Measurements from ENCODE around the gene CEP131. TPM values are rescaled to one million over a fixed set of nuclear protein-coding genes. Genes with fewer than 3 reads are reported as not detected.

CEP131 gene
- total RNA-seq, 1 donor from 2014 or later = 15.9 TPM

GRCh38 chr17:81254955-81255717 is 32.4 kb upstream of the CEP131 start:
- ChIA-PET POLR2A (interaction anchor here (1.3 kb wide), 1 partner anchor 264 kb away, joined by 3 read pairs; no protein-coding TSS in a partner anchor), CTCF (interaction anchor here (3.6 kb wide), 1 partner anchor 229 kb away, joined by 26 read pairs; no protein-coding TSS in a partner anchor)
- ATAC-seq (ENCODE audit: low read depth) (no peak), DNase-seq (no peak)
- Mint-ChIP-seq H3K4me3 (no peak overlapping the region), H3K36me3 (ENCODE audit: low read depth) (peaks cover 66% of the 10 kb centered on the region), H3K27me3 (no peaks in the 10 kb centered on the region), H3K9me3 (no peaks in the 10 kb centered on the region), H3K27ac (no peak overlapping the region), H3K4me1 (peaks cover 17% of the 10 kb centered on the region)
- intact Hi-C loops (cut with micrococcal nuclease) = loop anchor here (5.0 kb wide), 2 partner anchors 132 to 297 kb away; partner anchors contain the start of gene FAAP100
- TF ChIP-seq CTCF (IDR thresholded peaks at IDR 0.05) = no peak

GRCh38 chr17:81253358-81254131 is 30.8 kb upstream of the CEP131 start:
- intact Hi-C loops (cut with micrococcal nuclease) = loop anchor here (1.0 to 5.0 kb wide), 6 partner anchors 41 to 348 kb away; partner anchors contain the start of genes FAAP100 and SLC38A10
- Mint-ChIP-seq H3K9me3 (no peaks in the 10 kb centered on the region), H3K36me3 (ENCODE audit: low read depth) (peaks cover 59% of the 10 kb centered on the region), H3K4me3 (no peak overlapping the region), H3K27ac (no peak overlapping the region), H3K27me3 (no peaks in the 10 kb centered on the region), H3K4me1 (peaks cover 11% of the 10 kb centered on the region)
- ChIA-PET POLR2A (interaction anchor here (1.0 kb wide), 1 partner anchor 264 kb away, joined by 6 read pairs; no protein-coding TSS in a partner anchor), CTCF (interaction anchor here (0.8 to 3.6 kb wide), 7 partner anchors 14 to 348 kb away, joined by 3 to 26 read pairs (median 5); partner anchors contain the start of genes CEP131, NDUFAF8, SLC38A10 and TEPSIN)
- DNase-seq = peak; percentile 35
- peak; percentile 88 for ATAC-seq (ENCODE audit: low read depth)
- TF ChIP-seq CTCF (IDR thresholded peaks at IDR 0.05) = no peak

GRCh38 chr17:81252987-81253329 is 30.2 kb upstream of the CEP131 start:
- Mint-ChIP-seq H3K27ac (no peak overlapping the region), H3K27me3 (no peaks in the 10 kb centered on the region), H3K36me3 (ENCODE audit: low read depth) (peaks cover 55% of the 10 kb centered on the region), H3K4me1 (peaks cover 11% of the 10 kb centered on the region), H3K4me3 (no peak overlapping the region), H3K9me3 (no peaks in the 10 kb centered on the region)
- POLR2A ChIA-PET = interaction anchor here (0.6 to 1.0 kb wide), 2 partner anchors 260 to 265 kb away, joined by 3 to 6 read pairs; partner anchors contain the start of gene ACTG1
- DNase-seq (no peak), ATAC-seq (ENCODE audit: low read depth) (no peak)
- TF ChIP-seq CTCF (IDR thresholded peaks at IDR 0.05) = no peak
- CTCF ChIA-PET = interaction anchor here (0.8 to 3.6 kb wide), 6 partner anchors 14 to 348 kb away, joined by 3 to 26 read pairs (median 5); partner anchors contain the start of genes CEP131, NDUFAF8 and TEPSIN
- intact Hi-C loops (cut with micrococcal nuclease) = loop anchor here (1.0 to 5.0 kb wide), 6 partner anchors 42 to 348 kb away; partner anchors contain the start of genes FAAP100 and SLC38A10

GRCh38 chr17:81252326-81252986 is 29.7 kb upstream of the CEP131 start:
- no peak overlapping the region for H3K4me3 Mint-ChIP-seq
- ATAC-seq (ENCODE audit: low read depth) (no peak), DNase-seq (no peak)
- H3K27me3 Mint-ChIP-seq = no peaks in the 10 kb centered on the region
- peaks cover 11% of the 10 kb centered on the region for H3K4me1 Mint-ChIP-seq
- no peak overlapping the region for H3K27ac Mint-ChIP-seq
- H3K36me3 Mint-ChIP-seq (ENCODE audit: low read depth) = peaks cover 53% of the 10 kb centered on the region
- TF ChIP-seq CTCF (IDR thresholded peaks at IDR 0.05) = no peak
- ChIA-PET POLR2A (interaction anchor here (0.6 to 1.5 kb wide), 3 partner anchors 14 to 265 kb away, joined by 3 to 6 read pairs (median 6); partner anchors contain the start of genes ACTG1, NDUFAF8 and TEPSIN), CTCF (interaction anchor here (0.8 to 3.6 kb wide), 6 partner anchors 13 to 349 kb away, joined by 3 to 26 read pairs (median 5); partner anchors contain the start of genes CEP131, NDUFAF8 and TEPSIN)
- intact Hi-C loops (cut with micrococcal nuclease) = loop anchor here (2.0 to 5.0 kb wide), 3 partner anchors 42 to 300 kb away; partner anchors contain the start of genes FAAP100 and SLC38A10
- no peaks in the 10 kb centered on the region for H3K9me3 Mint-ChIP-seq

Measured in activated B cell treated with CpG ODN at 0.5 μM for 24 hours (primary cell).